Subcutaneous abdominal adipose tissue (tissue), 5 donors: ENCODE measurements around the gene PDLIM5.
A peak's percentile ranks its signal among the peaks of the same experiment; 100 is the strongest.

Source experiments
- H3K27ac ChIP-seq: one replicate; pipeline ENCODE4 v1.7.0; 2013; ENCODE audit warnings: low read depth, mild to moderate bottlenecking, inconsistent platforms, low read length, moderate library complexity
- H3K27me3 ChIP-seq, 5 donors: one replicate each; pipeline ENCODE4 v1.7.0; 2013; ENCODE audit warnings: low read length in 5 of 5, inconsistent platforms in 1 of 5; ENCODE audit not compliant: control insufficient read depth in 5 of 5, insufficient read depth in 4 of 5
- H3K36me3 ChIP-seq, 5 donors: one replicate each; pipeline ENCODE4 v1.7.0; 2013; ENCODE audit warnings: low read length in 5 of 5; ENCODE audit not compliant: control insufficient read depth in 5 of 5, insufficient read depth in 5 of 5
- H3K4me1 ChIP-seq, 5 donors: one replicate each; pipeline ENCODE4 v1.7.0; 2013; ENCODE audit warnings: low read length in 5 of 5, mild to moderate bottlenecking in 3 of 5, moderate library complexity in 1 of 5; ENCODE audit not compliant: control insufficient read depth in 5 of 5, insufficient read depth in 5 of 5
- H3K4me3 ChIP-seq, 5 donors: one replicate each; pipeline ENCODE4 v1.7.0; 2013; ENCODE audit warnings: low read length in 5 of 5, low read depth in 1 of 5
- H3K9ac ChIP-seq, 5 donors: one replicate each; pipeline ENCODE4 v1.7.0; 2013; ENCODE audit warnings: low read length in 5 of 5, mild to moderate bottlenecking in 4 of 5, moderate library complexity in 3 of 5
- H3K9me3 ChIP-seq, 5 donors: one replicate each; pipeline ENCODE4 v1.7.0; 2013; ENCODE audit warnings: low read length in 5 of 5; ENCODE audit not compliant: control insufficient read depth in 5 of 5
- donor health status: healthy.
- donor health status: healthy.
- donor health status: healthy.
- donor health status: healthy.
- donor health status: healthy.

PDLIM5 gene

GRCh38 chr4:94519925-94520789, 68.4 kb downstream of the PDLIM5 start:
- peaks cover 2 to 27% (median 15%) of the 10 kb centered on the region in 5 donors for H3K4me1 ChIP-seq
- no peak overlapping the region for H3K9ac ChIP-seq
- no peaks in the 10 kb centered on the region for H3K36me3 ChIP-seq
- no peaks in the 10 kb centered on the region for H3K9me3 ChIP-seq
- H3K27ac ChIP-seq = no peak overlapping the region
- no peak overlapping the region for H3K4me3 ChIP-seq
- no peaks in the 10 kb centered on the region for H3K27me3 ChIP-seq

GRCh38 chr4:94523033-94523580, 71.4 kb downstream of the PDLIM5 start:
- Histone ChIP-seq H3K36me3 (peaks cover 0 to 2% (median 0%) of the 10 kb centered on the region in 5 donors), H3K9ac (peak overlapping the region in 1 of 5 donors; percentile 1), H3K27ac (no peak overlapping the region), H3K27me3 (no peaks in the 10 kb centered on the region), H3K4me3 (no peak overlapping the region), H3K9me3 (no peaks in the 10 kb centered on the region), H3K4me1 (peaks cover 0 to 31% (median 25%) of the 10 kb centered on the region in 5 donors)

- Histone ChIP-seq H3K9ac (no peak overlapping the region), H3K36me3 (peaks cover 0 to 2% (median 0%) of the 10 kb centered on the region in 5 donors), H3K4me3 (no peak overlapping the region), H3K4me1 (peaks cover 0 to 30% (median 25%) of the 10 kb centered on the region in 5 donors), H3K27ac (no peak overlapping the region), H3K27me3 (no peaks in the 10 kb centered on the region), H3K9me3 (no peaks in the 10 kb centered on the region)
These were observed 71.9 kb downstream of the PDLIM5 start for GRCh38 chr4:94523617-94524016.

- no peak overlapping the region for H3K4me3 ChIP-seq
- H3K27ac ChIP-seq = peak overlapping the region; percentile 50
- peaks cover 2 to 29% (median 12%) of the 10 kb centered on the region in 5 donors for H3K4me1 ChIP-seq
- H3K36me3 ChIP-seq = peaks cover 0 to 2% (median 0%) of the 10 kb centered on the region in 5 donors
- H3K9me3 ChIP-seq = no peaks in the 10 kb centered on the region
- H3K27me3 ChIP-seq = no peaks in the 10 kb centered on the region
- no peak overlapping the region for H3K9ac ChIP-seq
These were observed 74.4 kb downstream of the PDLIM5 start for GRCh38 chr4:94525993-94526728.

- Histone ChIP-seq H3K4me1 (peaks cover 2 to 25% (median 10%) of the 10 kb centered on the region in 5 donors), H3K27me3 (no peaks in the 10 kb centered on the region), H3K9ac (no peak overlapping the region), H3K4me3 (no peak overlapping the region), H3K36me3 (peaks cover 0 to 2% (median 0%) of the 10 kb centered on the region in 5 donors), H3K27ac (no peak overlapping the region), H3K9me3 (no peaks in the 10 kb centered on the region)
These were observed 76.0 kb downstream of the PDLIM5 start for GRCh38 chr4:94527556-94528233.

- H3K9ac ChIP-seq = no peak overlapping the region
- H3K27ac ChIP-seq = no peak overlapping the region
- peaks cover 0 to 2% (median 0%) of the 10 kb centered on the region in 5 donors for H3K36me3 ChIP-seq
- H3K4me3 ChIP-seq = no peak overlapping the region
- peaks cover 2 to 17% (median 15%) of the 10 kb centered on the region in 5 donors for H3K4me1 ChIP-seq
- no peaks in the 10 kb centered on the region for H3K9me3 ChIP-seq
- no peaks in the 10 kb centered on the region for H3K27me3 ChIP-seq
These were observed 77.2 kb downstream of the PDLIM5 start for GRCh38 chr4:94528792-94529451.

GRCh38 chr4:94530073-94530472, 78.3 kb downstream of the PDLIM5 start:
- H3K9ac ChIP-seq = no peak overlapping the region
- peaks cover 0 to 2% (median 0%) of the 10 kb centered on the region in 5 donors for H3K36me3 ChIP-seq
- no peak overlapping the region for H3K4me3 ChIP-seq
- H3K4me1 ChIP-seq = peaks cover 2 to 23% (median 16%) of the 10 kb centered on the region in 5 donors
- H3K27ac ChIP-seq = no peak overlapping the region
- H3K27me3 ChIP-seq = no peaks in the 10 kb centered on the region
- no peaks in the 10 kb centered on the region for H3K9me3 ChIP-seq

GRCh38 chr4:94531991-94532789, 80.4 kb downstream of the PDLIM5 start:
- no peak overlapping the region for H3K27ac ChIP-seq
- no peaks in the 10 kb centered on the region for H3K9me3 ChIP-seq
- H3K27me3 ChIP-seq = no peaks in the 10 kb centered on the region
- peaks cover 0 to 2% (median 0%) of the 10 kb centered on the region in 5 donors for H3K36me3 ChIP-seq
- H3K4me1 ChIP-seq = peaks cover 2 to 28% (median 17%) of the 10 kb centered on the region in 5 donors
- no peak overlapping the region for H3K9ac ChIP-seq
- H3K4me3 ChIP-seq = no peak overlapping the region
